Aorta (tissue), 5 donors: ENCODE measurements around the gene GMPR. TPM values are rescaled to one million over a fixed set of nuclear protein-coding genes. Genes with fewer than 3 reads are reported as not detected.

Experiments used
- ATAC-seq: fragments of 200-7000 bp; cut with Tn5 transposase; one replicate; pipeline ENCODE4 v1.9.1; 2022; ENCODE audit warnings: moderate library complexity; ENCODE audit not compliant: low FRiP score
- DNase-seq, 2 donors: peaks; one replicate each; pipeline ENCODE4 v3.0.0-alpha.2; 2020
- H3K27ac ChIP-seq, 2 donors: one replicate each; pipeline ENCODE4 v1.5.1; 2013; ENCODE audit warnings: low read length in 2 of 2, mild to moderate bottlenecking in 2 of 2, moderate library complexity in 2 of 2, control low read depth in 1 of 2, inconsistent platforms in 1 of 2, low read depth in 1 of 2
- H3K27me3 ChIP-seq, 2 donors: one replicate each; pipeline ENCODE4 v1.6.1; 2013; ENCODE audit warnings: control low read depth in 1 of 2, low read length in 1 of 2, mild to moderate bottlenecking in 1 of 2, moderate library complexity in 1 of 2; ENCODE audit not compliant: insufficient read depth in 2 of 2, control insufficient read depth in 1 of 2
- H3K36me3 ChIP-seq, 2 donors: one replicate each; pipeline ENCODE4 v1.6.1; 2013; ENCODE audit warnings: control low read depth in 1 of 2, low read length in 1 of 2, mild to moderate bottlenecking in 1 of 2; ENCODE audit not compliant: insufficient read depth in 2 of 2, control insufficient read depth in 1 of 2
- H3K4me1 ChIP-seq, 2 donors: one replicate each; pipeline ENCODE4 v1.6.1; 2013; ENCODE audit warnings: low read length in 2 of 2, control low read depth in 1 of 2, mild to moderate bottlenecking in 1 of 2, moderate library complexity in 1 of 2; ENCODE audit not compliant: insufficient read depth in 2 of 2, control insufficient read depth in 1 of 2
- H3K4me3 ChIP-seq, 2 donors: one replicate each; pipeline ENCODE4 v1.5.1; 2013; ENCODE audit warnings: low read length in 2 of 2, control low read depth in 1 of 2, mild to moderate bottlenecking in 1 of 2
- H3K9me3 ChIP-seq: one replicate; pipeline ENCODE4 v1.6.1; 2013; ENCODE audit warnings: mild to moderate bottlenecking, low read length; ENCODE audit not compliant: control insufficient read depth
- WGBS, 2 donors: extraction: QIAGEN DNeasy Blood & Tissue Kit; methylation state at CpG; one replicate each; pipeline ENCODE4 v1.1.7; 2013; 5-methylcytosine and 5-hydroxymethylcytosine counted together
- intact Hi-C, 2 donors: fragments of 100-400 bp; cut with DNase I; formaldehyde crosslinking; loops; one replicate each; pipeline versions ENCODE4 v1.14.2 to v1.15.0; 2022
- polyA plus RNA-seq, 2 donors: library from polyadenylated mRNA; stranded (reverse); fragments of 200-250 nt; gene quantifications; one replicate each; pipeline ENCODE4 v1.2.3, GENCODE V29; 2013
- total RNA-seq, 2 donors: library from RNA; stranded (reverse); fragmentation: NEBNext Ultra II Directional; extraction: Animal tissue kit (Norgen Biotek cat#: 25700); gene quantifications; one replicate each; pipeline ENCODE4 v1.2.1, GENCODE V29; 2021
- donor health status: healthy with polysubstance abuse.
- donor health status: Bipolar disorder and iron deficiency.
- donor health status: DM: no; HTN: no; CAD: no.
- donor health status: DM: no; HTN: no; CAD: no.
- donor health status: DM: yes; HTN: yes; CAD: no.

Gene GMPR
- total and polyA plus RNA-seq, 4 donors, result 17.3 to 34.5 (median 28.5) TPM

DNA sequence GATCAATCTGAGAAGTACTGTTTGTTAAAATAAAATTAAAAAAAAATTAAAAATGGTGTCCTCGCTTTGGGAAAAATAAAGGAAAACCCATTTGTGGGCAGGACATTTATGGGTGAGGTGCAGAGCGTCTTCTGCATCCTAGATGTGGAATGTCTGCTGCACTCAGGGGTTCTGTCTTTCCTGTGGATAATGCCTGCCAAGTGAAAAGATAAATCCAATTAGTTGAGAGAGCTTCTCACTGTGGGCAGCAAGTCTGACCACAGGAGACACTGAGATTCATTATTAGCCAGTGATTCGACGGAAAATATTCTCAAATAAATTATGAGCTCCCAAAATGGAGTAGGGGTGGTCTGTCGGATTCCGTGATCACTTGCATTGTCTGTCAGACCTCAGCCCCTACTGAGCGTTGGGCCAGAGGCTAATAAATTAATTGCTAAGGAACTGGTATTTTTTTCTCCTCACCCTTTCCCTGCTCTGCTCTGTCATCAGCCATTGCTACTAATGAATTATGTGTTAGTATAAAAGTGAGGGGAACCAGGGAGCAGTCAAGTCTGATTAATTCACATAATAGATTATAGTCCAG is 10.0 kb downstream of the GMPR start:
- intact Hi-C loops, result loop anchor here in 1 of 2 donors (10.0 kb wide), 1 partner anchor 66 kb away; no protein-coding TSS in a partner anchor
- H3K9me3 ChIP-seq, result no peaks in the 10 kb centered on the region
- DNase-seq, result no peak
- no peak overlapping the region for H3K4me3 ChIP-seq
- H3K27ac ChIP-seq, result no peak overlapping the region
- H3K4me1 ChIP-seq, result peaks cover 4 to 5% of the 10 kb centered on the region in 2 donors
- H3K27me3 ChIP-seq, result no peaks in the 10 kb centered on the region
- peaks cover 2 to 3% of the 10 kb centered on the region in 2 donors for H3K36me3 ChIP-seq
- no peak for ATAC-seq
- WGBS, 2 donors, result 92 to 95% methylated on average over 7 of the region's 7 CpGs

DNA sequence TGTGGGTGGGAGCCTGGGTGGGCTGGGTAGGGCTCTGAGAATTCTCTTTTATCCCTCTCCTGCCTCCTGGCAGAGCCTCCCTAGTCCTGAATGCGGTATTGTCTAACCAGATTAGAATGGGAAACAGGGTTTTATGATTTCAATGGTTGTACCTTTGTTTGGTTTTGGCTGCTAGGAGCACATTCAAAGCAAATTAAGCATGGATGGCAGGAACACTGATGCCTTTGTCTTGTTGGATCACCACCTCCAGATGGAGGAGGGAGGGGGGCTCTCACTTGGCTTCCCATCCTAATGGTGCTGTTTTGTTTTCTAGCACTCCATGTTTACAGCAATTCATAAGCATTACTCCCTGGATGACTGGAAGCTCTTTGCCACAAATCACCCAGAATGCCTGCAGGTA is 11.6 kb downstream of the GMPR start:
- DNase-seq, result no peak
- Histone ChIP-seq H3K27me3 (no peaks in the 10 kb centered on the region), H3K9me3 (no peaks in the 10 kb centered on the region), H3K4me3 (no peak overlapping the region), H3K27ac (no peak overlapping the region), H3K36me3 (peaks cover 2 to 3% of the 10 kb centered on the region in 2 donors), H3K4me1 (peaks cover 0 to 4% of the 10 kb centered on the region in 2 donors)
- WGBS, 2 donors, result 97 to 100% methylated on average over 1 of the region's 1 CpG
- intact Hi-C loops, result loop anchor here in 1 of 2 donors (10.0 kb wide), 1 partner anchor 65 kb away; no protein-coding TSS in a partner anchor
- no peak for ATAC-seq

- no peak for DNase-seq
- no peaks in the 10 kb centered on the region for H3K4me1 ChIP-seq
- no peaks in the 10 kb centered on the region for H3K9me3 ChIP-seq
- 96 to 98% methylated on average over 2 of the region's 2 CpGs for WGBS, 2 donors
- H3K27ac ChIP-seq, result no peak overlapping the region
- no peaks in the 10 kb centered on the region for H3K27me3 ChIP-seq
- peaks cover 3 to 4% of the 10 kb centered on the region in 2 donors for H3K36me3 ChIP-seq
- H3K4me3 ChIP-seq, result no peak overlapping the region
- intact Hi-C loops, result no loop called here
- no peak for ATAC-seq
Observed at GRCh38 chr6:16251706-16252105, 13.3 kb downstream of the GMPR start.

- Histone ChIP-seq H3K9me3 (no peaks in the 10 kb centered on the region), H3K36me3 (peaks cover 3 to 8% of the 10 kb centered on the region in 2 donors), H3K27me3 (no peaks in the 10 kb centered on the region), H3K4me3 (no peak overlapping the region), H3K27ac (no peak overlapping the region), H3K4me1 (peaks cover 0 to under 1% of the 10 kb centered on the region in 2 donors)
- no peak for ATAC-seq
- DNase-seq, result no peak
- intact Hi-C loops, result no loop called here
- 49 to 56% methylated on average over 2 of the region's 2 CpGs for WGBS, 2 donors
Observed at GRCh38 chr6:16252686-16253299, 14.4 kb downstream of the GMPR start.

DNA sequence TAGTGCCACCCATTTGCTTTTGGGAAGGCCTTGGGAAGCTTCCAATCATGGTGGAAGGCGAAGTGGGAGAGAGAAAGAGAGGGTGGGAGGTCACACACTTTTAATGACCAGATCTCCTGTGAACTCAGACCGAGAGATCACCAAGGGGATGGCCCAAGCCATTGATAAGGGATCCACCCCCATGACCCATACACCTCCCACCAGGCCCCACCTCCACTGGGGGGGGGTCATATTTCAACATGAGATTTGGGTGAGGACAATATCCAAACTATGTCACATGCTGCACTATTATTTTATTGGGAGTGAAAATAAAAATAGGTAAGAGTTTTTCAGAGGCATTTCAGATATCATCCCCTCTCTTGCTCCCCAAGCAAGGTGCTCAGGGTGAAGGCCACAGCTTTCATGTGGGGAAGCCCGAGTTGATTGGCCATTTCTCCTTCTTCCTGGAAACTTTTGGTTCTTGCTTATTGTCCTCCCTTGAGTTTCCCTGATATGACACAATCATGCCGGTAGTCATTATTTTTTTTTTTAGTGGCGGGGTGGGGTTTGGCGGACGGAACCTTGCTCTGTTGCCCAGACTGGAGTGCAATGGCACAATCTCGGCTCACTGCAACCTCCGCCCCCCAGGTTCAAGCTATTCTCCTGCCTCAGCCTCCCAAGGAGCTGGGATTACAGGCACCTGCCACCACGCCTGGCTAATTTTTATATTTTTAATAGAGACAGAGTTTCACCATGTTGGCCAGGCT is 15.2 kb downstream of the GMPR start:
- intact Hi-C loops, result no loop called here
- Histone ChIP-seq H3K27me3 (no peaks in the 10 kb centered on the region), H3K4me3 (no peak overlapping the region), H3K9me3 (no peaks in the 10 kb centered on the region), H3K4me1 (peaks cover 0 to 4% of the 10 kb centered on the region in 2 donors), H3K36me3 (peaks cover 3 to 8% of the 10 kb centered on the region in 2 donors), H3K27ac (no peak overlapping the region)
- DNase-seq, result no peak
- ATAC-seq, result no peak
- WGBS, 2 donors, result 92% methylated on average over 10 of the region's 10 CpGs

DNA sequence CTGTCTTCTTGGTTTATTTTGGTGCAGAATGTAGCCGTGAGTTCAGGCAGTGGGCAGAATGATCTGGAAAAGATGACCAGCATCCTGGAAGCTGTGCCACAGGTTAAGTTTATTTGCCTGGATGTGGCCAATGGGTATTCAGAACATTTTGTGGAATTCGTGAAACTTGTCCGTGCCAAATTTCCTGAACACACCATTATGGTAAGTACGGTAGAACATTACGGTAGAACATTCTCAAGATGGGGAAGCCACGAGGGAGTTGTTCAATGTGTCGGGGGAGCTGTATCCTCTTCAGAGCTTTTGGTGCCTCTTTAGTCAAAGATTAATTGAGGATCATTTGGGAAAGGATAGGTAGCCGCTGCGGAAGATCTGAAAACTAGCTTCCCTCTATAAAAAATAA is 16.1 kb downstream of the GMPR start:
- H3K36me3 ChIP-seq, result peaks cover 3 to 8% of the 10 kb centered on the region in 2 donors
- H3K4me3 ChIP-seq, result no peak overlapping the region
- no peaks in the 10 kb centered on the region for H3K27me3 ChIP-seq
- H3K4me1 ChIP-seq, result peaks cover 0 to 4% of the 10 kb centered on the region in 2 donors
- H3K9me3 ChIP-seq, result no peaks in the 10 kb centered on the region
- 93 to 94% methylated on average over 9 of the region's 9 CpGs for WGBS, 2 donors
- DNase-seq, result no peak
- ATAC-seq, result no peak
- H3K27ac ChIP-seq, result no peak overlapping the region
- intact Hi-C loops, result no loop called here

DNA sequence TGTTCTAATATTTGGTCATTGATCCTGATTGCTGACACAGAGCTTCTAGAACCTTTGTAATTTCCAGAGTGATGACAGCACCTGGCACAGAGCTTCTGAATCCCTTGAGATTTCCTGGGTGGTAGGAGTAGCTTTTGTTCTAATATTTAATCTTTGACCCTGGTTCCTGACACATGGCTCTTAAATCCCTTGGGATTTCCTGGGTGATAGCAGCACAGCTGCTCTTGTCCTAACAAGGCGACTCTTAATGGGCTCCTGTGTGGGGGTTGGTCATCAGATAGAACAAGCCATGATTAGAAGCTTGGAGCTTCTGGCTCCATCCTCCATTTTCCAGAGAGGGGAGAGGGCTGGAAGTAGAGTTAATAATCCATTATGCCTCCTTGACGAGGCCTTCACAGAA is 18.4 kb downstream of the GMPR start:
- WGBS, 2 donors, result 96 to 97% methylated on average over 2 of the region's 2 CpGs

DNA sequence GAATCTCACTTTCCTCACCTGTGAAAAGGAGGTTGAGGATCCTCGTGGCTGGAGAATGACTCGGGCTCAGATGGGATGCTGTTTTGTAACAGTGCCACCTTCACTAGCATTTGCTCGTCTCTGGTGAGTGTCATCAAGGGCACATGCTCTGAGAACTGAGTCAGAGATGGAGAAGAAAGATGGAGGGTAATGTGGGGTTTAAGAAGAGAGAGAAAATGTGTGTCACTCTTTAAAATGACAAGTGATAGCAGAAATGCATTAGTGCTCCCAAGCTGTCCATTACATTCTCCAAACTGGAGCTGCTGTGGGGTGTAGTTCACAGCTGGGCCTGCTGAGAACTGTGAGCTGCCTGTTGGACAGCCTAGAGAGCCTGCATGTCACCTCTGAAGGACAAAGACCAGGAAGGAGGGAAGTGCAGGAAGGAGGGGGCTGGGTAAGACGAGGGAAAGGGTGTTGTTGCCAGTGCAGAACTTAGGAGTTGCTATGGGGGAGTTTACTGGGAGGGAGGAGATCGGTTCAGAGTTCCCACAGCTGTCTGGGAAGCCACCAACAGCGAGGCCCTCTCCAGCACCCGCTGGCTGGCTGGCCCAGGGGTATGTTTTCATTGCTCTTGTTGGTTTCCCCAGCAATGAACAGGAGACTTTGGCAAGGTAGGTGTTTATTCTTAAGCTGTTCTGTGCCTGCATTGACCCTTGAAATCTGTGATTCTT is 19.8 kb downstream of the GMPR start:
- H3K27ac ChIP-seq, result peak overlapping the region; percentile 53 to 82
- H3K36me3 ChIP-seq, result peaks cover 0 to 6% of the 10 kb centered on the region in 2 donors
- DNase-seq, result no peak
- ATAC-seq, result peak; percentile 76
- 34 to 40% methylated on average over 7 of the region's 7 CpGs for WGBS, 2 donors
- intact Hi-C loops, result no loop called here
- no peaks in the 10 kb centered on the region for H3K27me3 ChIP-seq
- peaks cover 0 to 4% of the 10 kb centered on the region in 2 donors for H3K4me1 ChIP-seq
- no peaks in the 10 kb centered on the region for H3K9me3 ChIP-seq
- no peak overlapping the region for H3K4me3 ChIP-seq

More for the DNA sequence above, 18.4 kb downstream of the GMPR start:
- intact Hi-C loops, result no loop called here
- Histone ChIP-seq H3K36me3 (peaks cover 3 to 6% of the 10 kb centered on the region in 2 donors), H3K9me3 (no peaks in the 10 kb centered on the region), H3K27ac (no peak overlapping the region), H3K4me3 (no peak overlapping the region), H3K27me3 (no peaks in the 10 kb centered on the region), H3K4me1 (peaks cover 0 to 4% of the 10 kb centered on the region in 2 donors)
- no peak for ATAC-seq
- DNase-seq, result no peak
